Sigmoid colon (tissue), 4 donors: ENCODE measurements around the gene MAEA.

Source experiments
- POLR2A ChIP-seq, 2 donors: fragments of 450-650 bp; IDR thresholded peaks; one replicate each; pipeline ENCODE4 v1.6.1; 2016; ENCODE audit warnings: antibody characterized with exemption in 2 of 2, mild to moderate bottlenecking in 2 of 2, moderate library complexity in 2 of 2
- POLR2AphosphoS5 ChIP-seq, 4 donors: sonication (generic); formaldehyde crosslinking; IDR thresholded peaks; one replicate each; pipeline ENCODE4 v1.6.1; 2017; ENCODE audit warnings: antibody characterized with exemption in 4 of 4
- TF ChIP-seq, protein P1 (sequence below), 4 experiments: fragments of 450-650 bp in 3 of 4; fragments of 200-600 bp in 1 of 4; IDR thresholded peaks; one replicate each; pipeline ENCODE4 v1.5.1; 2016 to 2019; ENCODE audit warnings: antibody characterized with exemption in 4 of 4, mild to moderate bottlenecking in 3 of 4, moderate library complexity in 2 of 4

DNA sequence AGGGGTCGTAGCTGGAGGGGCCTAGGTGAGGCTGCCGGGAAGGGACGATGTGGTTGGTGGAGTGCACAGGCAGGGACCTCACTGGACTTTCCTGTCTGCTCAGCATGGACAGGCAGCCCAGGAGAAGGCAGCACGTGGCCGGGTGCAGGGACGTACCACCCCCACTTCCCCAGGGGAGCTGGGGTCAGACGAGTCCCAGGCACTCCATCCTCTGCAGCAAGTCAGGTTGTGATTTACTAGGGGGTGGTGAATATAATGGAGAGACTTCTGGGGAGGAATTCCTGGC lies 39.2 kb upstream of the MAEA start:
- TF ChIP-seq POLR2AphosphoS5 (IDR thresholded peaks at IDR 0.05) (no peak), POLR2A (IDR thresholded peaks at IDR 0.05) (no peak)
- TF ChIP-seq, protein P1, sequence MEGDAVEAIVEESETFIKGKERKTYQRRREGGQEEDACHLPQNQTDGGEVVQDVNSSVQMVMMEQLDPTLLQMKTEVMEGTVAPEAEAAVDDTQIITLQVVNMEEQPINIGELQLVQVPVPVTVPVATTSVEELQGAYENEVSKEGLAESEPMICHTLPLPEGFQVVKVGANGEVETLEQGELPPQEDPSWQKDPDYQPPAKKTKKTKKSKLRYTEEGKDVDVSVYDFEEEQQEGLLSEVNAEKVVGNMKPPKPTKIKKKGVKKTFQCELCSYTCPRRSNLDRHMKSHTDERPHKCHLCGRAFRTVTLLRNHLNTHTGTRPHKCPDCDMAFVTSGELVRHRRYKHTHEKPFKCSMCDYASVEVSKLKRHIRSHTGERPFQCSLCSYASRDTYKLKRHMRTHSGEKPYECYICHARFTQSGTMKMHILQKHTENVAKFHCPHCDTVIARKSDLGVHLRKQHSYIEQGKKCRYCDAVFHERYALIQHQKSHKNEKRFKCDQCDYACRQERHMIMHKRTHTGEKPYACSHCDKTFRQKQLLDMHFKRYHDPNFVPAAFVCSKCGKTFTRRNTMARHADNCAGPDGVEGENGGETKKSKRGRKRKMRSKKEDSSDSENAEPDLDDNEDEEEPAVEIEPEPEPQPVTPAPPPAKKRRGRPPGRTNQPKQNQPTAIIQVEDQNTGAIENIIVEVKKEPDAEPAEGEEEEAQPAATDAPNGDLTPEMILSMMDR (IDR thresholded peaks at IDR 0.05): no peak
